Fibroblast of skin of right biceps (primary cell): Measurements from ENCODE around the gene SLC24A4.

Source experiments
- DNase-seq: peaks from one replicate; pipeline ENCODE4 v3.0.0-alpha.2; 2013

Gene SLC24A4

DNA sequence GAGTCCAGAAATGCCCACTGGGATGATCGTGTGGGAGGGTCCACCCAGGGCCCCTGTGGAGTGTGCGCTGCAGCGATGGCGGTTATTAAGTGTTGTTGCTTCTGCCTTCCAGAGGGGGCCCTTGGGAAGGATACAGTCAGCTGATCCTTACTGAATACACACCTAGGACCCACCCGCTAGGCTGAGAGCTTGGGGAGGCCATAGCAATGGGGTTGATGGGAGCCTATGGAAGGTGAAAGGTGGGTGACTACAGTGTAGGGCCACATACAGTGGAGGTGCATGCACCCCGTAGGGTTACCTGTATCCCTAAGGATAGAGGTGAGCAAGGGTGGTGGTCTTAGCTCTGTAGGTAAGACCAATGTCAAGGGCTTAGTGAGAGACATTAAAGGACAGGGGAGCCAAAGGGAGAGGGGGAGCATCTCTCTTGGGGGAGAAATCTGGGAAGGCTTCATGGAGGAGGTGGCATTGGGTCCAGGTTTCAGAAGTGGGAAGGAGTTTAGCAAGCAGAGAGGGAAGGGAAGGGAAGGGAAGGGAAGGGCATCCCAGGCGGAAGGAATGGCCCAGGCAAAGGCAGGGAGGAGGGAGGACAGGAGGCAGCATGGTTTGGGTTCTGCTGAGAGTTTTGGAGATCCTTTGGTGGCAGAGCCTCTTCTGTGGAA lies 117.5 kb downstream of the SLC24A4 start:
- no peak for DNase-seq

DNA sequence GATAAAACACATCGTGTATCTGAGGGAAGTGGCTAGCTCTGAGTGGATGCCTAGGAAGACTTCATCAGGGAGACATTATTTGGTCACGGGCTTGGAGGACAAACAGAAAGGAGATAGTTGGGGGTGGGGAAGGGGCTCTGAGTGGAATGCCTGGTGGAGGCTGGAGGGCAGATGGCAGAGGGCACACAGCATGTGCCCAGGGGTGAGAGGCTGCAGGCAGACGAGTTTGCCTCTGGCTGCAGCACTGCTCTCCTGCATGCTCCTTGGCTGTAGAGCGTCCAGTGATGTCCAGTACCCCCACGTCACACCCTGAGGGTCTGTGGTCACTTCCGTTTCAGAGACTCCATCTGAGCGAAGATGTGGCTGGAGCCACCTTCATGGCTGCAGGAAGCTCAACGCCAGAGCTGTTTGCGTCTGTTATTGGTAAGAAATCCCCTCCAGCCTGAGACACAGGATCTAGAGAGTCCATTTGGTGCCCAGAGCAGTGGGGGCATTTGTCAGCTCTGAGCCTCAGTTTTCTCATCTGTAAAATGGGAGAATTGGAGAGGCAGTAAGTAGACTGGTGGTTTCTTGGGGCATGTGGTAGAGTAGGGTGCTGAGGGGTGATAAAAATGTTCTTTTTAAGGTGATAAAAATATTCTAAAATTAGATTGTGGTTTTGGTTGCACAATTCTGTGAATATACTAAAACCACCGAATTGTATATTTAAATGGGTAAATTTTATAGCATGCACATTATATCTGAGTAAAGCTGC lies 119.0 kb downstream of the SLC24A4 start:
- DNase-seq = no peak

DNA sequence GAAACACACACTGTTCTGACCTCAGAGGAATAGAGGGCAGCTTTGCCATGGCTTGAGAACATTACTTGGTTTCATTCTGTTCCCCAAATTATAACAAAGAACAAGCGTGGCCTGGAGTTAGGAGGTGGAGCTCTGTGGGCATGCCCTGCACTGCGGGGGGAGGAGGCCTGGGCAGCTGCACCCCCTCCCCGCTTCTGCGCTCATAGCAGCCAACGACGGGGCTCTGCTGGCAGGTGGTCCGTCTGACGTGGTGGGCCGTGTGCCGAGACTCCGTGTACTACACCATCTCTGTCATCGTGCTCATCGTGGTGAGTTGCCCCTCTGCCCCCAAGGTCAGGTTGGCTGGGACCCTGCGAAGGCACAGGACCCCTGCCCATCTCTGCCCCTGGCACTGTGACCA lies 120.2 kb downstream of the SLC24A4 start:
- no peak for DNase-seq

DNA sequence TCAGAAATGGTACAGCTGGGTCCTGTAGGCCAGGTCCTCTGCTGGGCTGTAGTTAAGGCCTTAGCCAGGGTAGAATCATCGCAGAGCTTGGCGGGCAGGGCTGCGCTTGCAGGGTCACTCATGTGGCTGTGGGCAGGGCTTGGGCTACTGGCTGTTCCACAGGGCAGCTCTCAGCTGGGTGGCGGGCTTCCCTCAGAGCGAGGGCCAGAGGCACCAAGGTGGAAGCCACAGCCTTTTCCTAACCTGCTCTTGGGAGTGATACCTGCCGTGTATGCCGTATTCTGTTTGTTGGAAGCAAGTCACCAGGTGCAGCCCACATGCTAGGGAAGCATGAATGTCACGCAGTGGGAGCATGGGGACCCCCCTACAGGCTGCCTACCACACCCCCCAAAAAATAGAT lies 120.8 kb downstream of the SLC24A4 start:
- DNase-seq = no peak

DNA sequence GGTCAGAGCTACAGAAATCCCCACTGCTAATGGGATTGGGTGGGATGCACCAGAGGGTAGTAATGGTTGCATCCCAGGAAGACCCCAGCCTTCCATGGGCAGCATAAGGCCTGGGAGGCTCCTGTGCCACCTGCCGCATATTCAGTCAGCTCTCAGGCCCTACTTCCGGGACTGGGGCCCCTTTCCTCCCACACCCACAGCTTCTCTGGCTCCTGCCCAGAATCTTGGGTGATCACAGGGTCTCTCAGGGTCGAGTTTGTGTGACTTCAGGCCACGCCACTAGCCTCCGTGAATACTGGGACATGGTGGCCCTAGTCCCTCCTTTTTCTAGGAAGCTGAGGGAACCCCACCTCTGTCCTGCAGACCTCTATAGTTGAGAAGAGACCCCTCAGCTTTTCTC lies 123.8 kb downstream of the SLC24A4 start:
- no peak for DNase-seq

DNA sequence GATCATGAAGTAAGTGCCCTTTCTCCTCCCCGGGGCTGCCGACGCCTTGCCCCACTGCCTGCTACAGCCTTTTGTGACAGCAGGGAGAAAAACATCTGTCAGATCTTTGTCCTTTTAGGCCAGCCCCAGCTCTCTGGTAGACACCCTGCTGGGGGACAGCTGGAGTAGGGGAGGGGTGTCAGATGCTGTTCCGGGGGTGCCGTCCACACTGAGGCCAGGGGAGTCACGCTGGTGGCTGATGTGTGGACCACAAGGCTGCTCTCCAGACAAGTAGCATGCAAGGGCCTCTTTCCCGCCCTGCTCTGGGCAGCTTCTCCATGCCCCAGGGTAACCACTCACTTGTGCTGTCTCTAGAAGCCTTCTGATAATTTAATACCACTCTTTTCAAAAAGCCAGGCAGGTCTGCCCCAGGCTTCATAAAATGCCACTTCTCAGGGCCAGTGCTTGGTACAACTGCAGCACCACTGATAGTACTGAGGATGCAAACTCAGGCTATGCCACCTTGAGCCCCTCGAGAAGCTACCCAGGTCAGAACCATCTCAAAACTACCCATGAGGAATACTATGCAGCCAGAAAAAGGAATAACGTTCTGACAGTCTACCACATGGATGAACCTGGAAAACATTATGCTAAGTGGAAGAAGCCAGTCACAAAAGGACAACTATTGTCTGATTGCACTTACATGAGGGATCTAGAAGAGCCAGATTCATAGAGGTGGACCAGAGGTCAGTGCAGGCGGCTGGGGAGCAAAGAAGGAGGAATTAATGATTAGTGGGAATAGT lies 124.6 kb downstream of the SLC24A4 start:
- no peak for DNase-seq

DNA sequence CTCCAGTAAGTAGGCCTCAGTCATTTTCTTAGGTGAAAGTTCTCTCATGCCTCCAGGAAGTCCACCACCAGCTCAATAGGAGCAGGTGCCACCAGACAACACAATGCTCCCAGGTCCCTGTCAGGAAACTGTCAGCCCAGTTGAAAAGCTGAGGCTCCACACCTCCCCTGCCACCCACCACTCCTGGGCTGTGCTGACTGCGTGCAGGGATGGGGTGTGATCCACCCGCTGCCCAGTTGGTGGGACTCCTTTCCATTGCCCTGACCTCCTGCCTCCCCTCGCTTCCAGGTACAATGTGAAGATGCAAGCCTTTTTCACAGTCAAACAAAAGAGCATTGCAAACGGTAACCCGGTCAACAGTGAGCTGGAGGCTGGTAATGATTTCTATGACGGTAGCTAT lies 125.8 kb downstream of the SLC24A4 start:
- no peak for DNase-seq

DNA sequence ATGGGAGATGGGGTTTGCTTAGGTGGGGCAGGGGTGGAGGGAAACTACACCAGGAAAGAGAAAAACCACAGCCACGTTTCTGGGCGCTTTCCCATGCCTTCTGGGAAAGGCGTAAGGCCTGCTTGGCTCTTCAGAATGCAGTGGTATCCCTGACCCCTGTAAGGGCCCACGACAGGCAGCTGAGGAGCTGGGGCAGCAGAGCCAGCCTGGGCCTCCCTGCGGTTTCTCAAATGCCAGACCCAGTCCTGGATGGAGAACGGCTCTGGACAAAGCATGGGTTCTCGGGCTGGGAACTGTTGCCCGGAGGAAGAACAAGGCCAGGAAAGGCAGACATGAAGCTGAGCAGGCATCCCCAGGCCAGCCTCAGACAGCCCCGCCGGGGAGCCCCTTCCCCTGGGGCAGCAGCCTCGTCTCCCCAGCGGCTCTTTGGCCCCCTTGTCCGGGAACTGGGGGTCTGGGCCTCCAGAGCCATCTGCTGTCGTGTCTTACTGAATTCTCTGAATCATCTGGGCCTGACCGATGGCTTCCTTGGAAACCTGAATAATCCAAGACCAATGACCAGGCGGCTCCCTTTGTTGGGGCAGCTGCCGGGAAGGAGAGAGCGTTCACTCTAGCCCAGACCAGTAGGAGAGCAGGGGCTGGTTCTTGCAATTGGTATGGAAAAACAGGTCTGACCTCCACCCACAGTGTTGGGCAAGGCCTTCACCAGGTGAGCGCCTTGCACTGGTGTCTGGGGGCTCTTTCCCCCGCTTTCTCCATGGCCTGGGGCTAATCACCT lies 126.6 kb downstream of the SLC24A4 start:
- no peak for DNase-seq

DNA sequence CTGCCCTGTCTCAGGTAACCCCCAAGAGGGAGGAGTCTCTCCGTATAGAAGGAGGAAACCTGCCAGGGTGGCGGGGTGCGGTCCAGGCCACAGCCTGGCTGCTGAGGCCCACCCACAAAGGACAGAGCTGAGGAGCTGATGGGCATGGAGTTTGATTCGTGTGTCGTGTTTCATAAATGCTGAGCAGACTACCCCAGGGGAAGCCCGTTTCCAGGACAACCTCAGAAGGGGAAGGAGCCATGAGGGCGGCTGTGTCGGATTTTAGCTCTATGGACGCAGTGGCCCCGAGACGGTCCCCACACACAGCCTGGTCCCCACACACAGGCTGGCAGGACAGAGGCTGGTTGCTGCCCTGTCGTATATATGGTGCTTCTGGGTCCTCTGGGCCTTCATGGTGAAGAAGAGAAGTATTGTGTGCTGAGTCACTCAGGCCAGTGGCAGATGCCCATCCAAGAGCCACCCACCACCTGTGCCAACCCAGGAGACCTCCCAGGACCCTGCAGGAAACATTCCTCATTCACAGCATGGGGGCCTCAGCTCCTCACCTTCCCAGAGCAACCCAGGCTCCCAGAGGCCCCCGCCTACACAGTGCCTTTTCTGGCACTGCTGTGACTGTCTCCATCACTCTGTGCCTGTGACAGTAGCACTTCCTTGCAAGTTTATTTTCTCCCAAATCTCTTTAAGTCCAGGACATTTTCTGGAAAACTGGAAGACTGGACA lies 127.5 kb downstream of the SLC24A4 start:
- no peak for DNase-seq

DNA sequence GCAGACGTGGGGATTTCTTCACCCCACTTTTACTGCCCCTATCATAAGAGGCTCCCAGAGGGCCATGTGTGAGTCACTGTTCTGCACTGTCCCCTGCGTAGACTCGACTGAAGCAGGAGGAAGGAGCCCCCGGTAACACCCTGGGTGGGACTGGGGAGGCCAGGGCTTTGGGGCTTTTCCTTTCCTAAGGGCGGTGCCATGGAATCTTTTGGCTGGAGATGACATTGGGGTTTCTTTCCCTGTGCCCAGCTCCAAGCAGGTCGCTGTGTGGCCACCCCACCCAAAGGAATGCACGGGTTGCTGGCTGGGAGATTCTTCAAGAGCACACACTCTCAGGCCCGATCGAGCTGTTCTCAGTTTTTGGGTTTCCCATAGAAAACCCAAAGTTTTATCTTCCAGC lies 128.3 kb downstream of the SLC24A4 start:
- DNase-seq = no peak

DNA sequence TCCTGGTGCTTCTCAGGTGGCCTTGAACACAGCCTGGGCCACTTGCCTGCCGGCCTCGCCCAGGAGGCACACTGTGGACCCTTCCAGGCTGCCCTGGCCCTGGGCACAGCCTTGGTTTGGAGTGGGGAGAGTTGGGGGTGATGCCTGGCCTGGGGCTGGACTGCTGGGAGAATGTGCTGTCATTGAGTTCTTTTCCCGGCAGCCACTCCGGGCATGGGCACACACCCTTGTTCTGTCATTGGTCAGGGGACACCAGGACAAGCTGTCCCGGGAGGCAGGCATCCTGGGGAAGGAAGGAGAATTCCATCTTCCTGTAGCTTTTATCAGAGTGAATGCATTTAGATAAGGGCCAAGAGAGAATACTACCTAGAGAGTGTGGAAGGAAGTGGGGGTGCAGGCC lies 128.8 kb downstream of the SLC24A4 start:
- no peak for DNase-seq

DNA sequence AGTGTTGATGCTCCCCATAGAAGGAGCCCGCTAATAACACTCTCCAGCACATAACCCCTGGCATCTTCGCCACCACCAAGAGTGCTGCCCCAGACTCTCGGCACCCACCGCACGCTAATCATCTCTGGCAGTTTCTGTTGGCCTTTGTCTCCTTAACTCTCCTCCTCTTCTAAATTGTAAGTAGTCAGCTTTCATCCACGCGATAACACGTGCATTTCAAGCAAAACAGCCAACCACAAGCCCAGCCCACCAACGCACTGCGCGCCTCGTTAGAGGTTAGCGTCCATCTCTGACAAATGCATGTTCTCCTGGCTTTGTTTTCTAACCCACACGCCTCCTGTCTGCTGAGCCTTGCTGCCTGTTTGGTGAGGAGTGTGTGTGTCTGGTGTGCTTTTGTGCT lies 129.5 kb downstream of the SLC24A4 start:
- DNase-seq = no peak

DNA sequence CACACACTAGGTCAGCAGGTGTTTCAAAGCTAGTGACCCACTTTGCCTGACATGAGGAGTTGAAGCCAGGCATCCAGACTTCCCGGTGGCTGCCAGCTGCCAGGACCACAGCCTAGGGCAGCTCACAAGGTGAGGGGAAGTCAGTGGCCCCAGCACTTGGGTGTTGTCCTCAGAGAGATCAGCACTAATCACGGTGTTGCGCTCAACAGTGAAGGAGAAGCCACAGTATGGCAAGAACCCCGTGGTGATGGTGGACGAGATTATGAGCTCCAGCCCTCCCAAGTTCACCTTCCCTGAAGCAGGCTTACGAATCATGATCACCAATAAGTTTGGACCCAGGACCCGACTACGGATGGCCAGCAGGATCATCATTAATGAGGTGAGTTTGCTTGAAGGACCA lies 130.7 kb downstream of the SLC24A4 start:
- DNase-seq = no peak

DNA sequence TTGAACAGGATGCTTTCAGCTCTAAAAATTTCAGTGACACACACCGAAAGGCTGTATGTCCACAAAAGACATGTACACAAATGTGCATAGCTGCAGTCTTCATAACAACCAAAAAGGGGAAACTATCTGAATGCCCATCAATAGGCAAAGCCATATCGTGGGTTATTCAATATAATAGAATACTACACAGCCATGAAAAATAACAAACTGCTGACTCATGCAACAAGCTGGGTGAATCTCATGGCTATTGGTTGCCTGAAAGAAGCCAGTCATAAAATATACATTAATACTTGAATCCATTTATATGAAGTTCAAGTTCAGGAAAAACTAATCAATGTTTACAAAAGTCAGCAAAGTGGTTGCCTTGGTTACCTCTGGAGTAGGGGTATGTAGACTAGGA lies 132.3 kb downstream of the SLC24A4 start:
- no peak for DNase-seq

DNA sequence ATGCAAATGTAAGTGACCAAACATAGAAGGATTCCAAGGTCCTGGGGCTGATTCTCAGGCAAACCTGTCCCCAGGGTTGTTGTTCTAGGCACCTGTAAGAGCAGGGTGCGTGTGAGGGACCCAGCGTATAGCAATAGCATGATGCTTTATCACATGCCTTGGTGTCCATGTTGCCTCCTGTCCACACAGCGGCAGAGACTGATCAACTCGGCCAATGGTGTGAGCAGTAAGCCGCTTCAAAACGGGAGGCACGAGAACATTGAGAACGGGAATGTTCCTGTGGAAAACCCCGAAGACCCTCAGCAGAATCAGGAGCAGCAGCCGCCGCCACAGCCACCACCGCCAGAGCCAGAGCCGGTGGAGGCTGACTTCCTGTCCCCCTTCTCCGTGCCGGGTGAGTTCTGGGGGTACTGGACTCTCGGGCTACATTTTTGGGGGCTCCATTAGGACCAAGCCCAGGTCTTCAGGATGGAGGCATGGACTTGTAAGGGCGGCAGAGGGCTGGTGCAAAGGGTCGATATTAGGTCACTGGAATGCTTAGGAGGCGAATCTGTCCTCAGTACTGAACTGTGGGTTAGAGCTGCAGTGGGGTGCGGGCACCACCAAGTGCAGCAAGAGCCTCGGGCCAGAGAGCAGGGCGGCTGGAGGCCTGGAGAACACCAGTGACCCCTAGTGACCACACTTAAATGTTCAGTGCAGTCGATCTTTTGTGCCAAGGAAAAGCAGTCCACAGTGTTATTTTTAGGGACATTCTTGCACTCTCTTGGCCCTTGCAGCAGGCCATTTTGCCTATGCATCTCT lies 133.4 kb downstream of the SLC24A4 start:
- DNase-seq = peak; percentile 48

DNA sequence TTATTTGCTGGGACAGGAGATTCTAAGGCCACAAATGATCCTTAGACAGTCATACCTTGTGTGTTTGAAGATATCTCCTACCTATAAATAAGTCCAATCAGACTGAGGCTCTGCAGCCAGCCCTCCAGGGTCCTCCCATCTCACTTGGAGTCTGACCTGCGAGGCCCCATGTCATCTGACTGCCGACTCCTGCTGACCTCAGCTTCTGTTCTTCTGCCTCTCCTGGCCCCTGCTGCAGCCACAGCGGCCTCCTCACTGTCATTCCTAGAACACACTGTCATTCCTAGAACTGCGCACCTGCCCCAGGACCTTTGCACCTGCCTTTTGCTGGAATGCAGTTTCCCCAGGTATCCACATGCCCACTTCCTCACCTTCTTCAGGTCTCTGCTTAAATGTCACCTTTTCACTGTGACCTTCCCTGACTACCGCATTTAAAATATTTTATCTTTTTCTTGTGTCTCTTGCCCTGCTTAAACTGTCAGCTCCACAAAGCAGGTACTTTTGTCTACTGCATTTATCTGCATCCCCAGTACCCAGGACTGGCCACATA lies 134.1 kb downstream of the SLC24A4 start:
- DNase-seq = no peak

DNA sequence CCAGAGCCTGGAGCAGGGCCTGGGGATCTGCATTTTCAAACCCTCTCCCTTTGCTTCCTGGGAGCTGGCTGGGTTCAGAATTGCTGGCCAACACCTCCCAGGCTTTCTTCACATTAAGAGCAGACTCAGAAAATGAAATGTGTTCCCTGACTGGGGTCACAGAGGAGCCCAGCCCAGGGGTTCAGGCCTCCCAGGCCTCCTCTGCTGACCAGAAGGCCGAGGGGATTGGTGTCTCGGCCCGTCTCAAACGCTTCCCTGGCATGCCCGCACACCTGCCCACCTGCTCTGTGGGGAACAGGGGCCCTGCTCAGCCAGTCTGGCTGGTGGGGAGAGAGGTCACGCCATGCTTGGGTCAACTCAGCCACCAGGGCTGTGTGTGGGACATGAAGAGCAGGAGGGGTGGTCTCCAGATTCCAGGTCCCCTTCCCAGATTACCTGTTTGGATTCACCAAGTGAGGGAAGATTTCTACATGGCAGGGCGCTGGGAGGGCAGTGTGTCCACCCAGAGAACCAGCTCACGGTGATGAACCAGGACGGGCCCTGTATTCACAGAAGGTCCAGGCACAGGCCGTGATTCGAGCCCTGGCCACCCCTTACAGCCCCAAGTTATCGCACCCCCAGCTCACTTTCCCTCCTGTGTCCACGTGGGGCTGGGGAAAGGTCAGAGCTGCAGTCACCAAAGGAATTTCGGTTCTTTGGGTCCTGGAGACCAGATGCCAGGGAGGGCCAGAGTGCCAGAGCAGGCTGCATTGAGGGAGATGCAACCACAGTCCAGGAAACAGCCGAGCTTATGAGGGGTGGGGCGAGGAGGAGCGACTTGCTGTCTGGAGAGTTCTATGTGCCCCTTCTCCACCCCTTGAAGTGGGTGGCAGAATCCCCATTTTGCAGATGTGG lies 135.4 kb downstream of the SLC24A4 start:
- no peak for DNase-seq

DNA sequence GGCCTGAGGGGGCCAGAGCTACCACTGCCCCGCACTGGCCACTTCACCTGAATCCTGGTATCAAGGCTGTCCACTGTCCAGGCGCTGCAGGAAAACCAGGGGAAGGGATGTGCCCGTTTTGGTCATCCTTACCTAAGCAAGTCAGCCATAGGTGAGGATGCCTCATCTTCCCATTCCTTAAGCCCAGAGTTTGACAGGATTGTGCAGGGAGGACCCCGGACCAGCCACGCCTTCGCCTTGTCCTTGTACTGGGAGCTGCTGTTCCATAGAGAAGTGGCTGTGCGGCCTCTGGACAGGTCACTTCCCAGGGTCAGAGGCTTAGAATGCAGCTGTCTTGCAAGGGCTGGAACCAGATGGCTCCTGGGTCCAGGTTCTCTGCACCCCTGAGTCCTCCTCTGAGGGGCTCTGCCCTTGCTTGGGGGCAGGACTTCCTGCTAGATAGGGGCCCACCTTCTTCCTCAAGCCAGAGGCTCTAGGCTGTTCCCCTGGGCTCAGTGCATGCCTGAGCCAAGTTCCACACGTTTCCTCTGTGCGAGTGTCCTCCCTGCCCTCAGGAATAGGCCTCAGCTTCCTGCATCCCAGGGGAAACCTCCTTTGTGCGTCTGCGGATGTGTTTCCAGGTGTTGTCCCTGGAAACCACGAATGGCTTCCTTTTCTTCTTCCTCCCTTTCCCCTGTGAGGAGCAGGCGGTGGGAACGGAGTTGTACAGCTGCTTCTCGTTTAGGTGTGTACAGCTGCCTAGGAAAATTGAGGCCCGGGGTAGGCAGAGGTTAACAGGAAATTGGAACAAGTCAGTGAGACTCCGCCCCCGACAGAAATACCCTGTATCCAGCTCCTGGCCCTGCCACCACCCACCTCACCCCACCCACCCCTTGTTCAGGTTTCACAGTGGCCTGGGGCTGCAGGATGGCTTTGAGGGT lies 136.3 kb downstream of the SLC24A4 start:
- DNase-seq = peak; percentile 43

DNA sequence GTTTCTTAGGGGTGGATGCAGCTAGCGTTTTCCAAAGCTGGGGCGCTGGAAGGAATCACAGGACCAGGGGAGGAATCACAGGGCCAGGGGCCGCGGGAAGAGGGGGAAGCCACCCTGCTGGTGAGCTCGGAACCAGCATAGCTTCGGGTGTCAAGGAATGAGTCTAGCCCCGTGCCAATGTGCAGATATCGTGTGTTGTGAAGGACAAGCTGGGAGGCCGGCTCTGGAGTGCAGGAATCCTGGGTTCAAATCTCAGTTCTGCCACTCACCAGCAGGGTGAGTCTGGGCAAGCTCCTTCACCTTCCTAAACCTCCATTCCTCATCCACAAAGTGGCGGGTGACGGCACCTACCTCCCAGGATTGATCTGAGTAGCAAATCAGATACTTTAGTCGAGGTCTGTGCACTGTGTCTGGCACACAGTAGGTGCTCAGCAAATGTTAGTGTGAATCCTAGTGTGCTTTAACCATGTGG lies 137.0 kb downstream of the SLC24A4 start:
- DNase-seq = no peak
